Measurements from ENCODE around the gene CNGB1.

DNA sequence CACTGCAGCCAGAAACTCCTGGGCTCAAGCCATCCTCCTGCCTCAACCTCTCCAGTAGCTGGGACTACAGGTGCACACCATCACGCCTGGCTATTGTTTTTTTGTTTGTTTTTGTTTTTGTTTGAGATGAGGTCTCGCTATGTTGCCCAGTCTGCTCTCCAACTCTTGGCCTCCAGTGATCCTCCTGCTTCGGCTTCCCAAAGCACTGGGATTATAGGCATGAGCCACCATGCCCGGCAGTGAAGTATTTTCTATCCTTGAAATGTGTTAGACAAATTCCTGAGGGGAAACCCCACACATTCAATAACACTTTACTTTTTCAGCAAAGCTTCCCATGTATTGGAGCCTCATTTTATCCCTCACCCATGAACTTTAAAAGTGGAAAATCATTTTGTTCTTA lies 87.4 kb downstream of the CNGB1 start:
- TF ChIP-seq, protein P1, sequence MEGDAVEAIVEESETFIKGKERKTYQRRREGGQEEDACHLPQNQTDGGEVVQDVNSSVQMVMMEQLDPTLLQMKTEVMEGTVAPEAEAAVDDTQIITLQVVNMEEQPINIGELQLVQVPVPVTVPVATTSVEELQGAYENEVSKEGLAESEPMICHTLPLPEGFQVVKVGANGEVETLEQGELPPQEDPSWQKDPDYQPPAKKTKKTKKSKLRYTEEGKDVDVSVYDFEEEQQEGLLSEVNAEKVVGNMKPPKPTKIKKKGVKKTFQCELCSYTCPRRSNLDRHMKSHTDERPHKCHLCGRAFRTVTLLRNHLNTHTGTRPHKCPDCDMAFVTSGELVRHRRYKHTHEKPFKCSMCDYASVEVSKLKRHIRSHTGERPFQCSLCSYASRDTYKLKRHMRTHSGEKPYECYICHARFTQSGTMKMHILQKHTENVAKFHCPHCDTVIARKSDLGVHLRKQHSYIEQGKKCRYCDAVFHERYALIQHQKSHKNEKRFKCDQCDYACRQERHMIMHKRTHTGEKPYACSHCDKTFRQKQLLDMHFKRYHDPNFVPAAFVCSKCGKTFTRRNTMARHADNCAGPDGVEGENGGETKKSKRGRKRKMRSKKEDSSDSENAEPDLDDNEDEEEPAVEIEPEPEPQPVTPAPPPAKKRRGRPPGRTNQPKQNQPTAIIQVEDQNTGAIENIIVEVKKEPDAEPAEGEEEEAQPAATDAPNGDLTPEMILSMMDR (IDR thresholded peaks at IDR 0.05), result no peak
- TF ChIP-seq SREBF2 (IDR thresholded peaks at IDR 0.05) (no peak), MAZ (IDR thresholded peaks at IDR 0.05; ENCODE audit: borderline replicate concordance, low read depth, low read length) (no peak), POLR2A (IDR thresholded peaks at IDR 0.05; ENCODE audit: low read length) (no peak), RCOR1 (IDR thresholded peaks at IDR 0.05; ENCODE audit: low read depth, low read length) (no peak), ESRRA (IDR thresholded peaks at IDR 0.05; ENCODE audit: borderline replicate concordance, low read length) (no peak), BHLHE40 (IDR thresholded peaks at IDR 0.05; ENCODE audit: low read depth, low read length) (no peak)
